ENCODE data around the gene TMEM272.

The TMEM272 gene

GRCh38 chr13:51861723-51862300, 16.8 kb upstream of the TMEM272 start, which contains the start of gene CCDC70:
Gene CCDC70 (plus strand): TSS chr13:51861969. CDS start chr13:51865412, 3,443 bp downstream.
- no peaks in the 10 kb centered on the region for H3K36me3 ChIP-seq (ENCODE audit: insufficient read depth, low read length)
- DNase-seq (ENCODE audit: low read depth, low spot score), result no peak
- H3K4me3 ChIP-seq, result no peak within 1 kb of the TSS
- H3K9me3 ChIP-seq (ENCODE audit: low read depth, low read length), result no peaks in the 10 kb centered on the region
- no peak within 1 kb of the TSS for H3K27ac ChIP-seq
- no peak for TF ChIP-seq EZH2 (IDR thresholded peaks at IDR 0.05)
- TF ChIP-seq POLR2AphosphoS5 (IDR thresholded peaks at IDR 0.05; ENCODE audit: borderline replicate concordance, low read depth, low read length), result no peak
- TF ChIP-seq FOXP2 (optimal IDR thresholded peaks at IDR 0.05; ENCODE audit: control extremely low read depth, extremely low read length, insufficient read depth), result no peak
- no peak within 1 kb of the TSS for H3K9ac ChIP-seq (ENCODE audit: insufficient read length)

GRCh38 chr13:51858433-51859247, 13.7 kb upstream of the TMEM272 start:
- no peak overlapping the region for H3K4me3 ChIP-seq
- H3K36me3 ChIP-seq (ENCODE audit: insufficient read depth, low read length), result no peaks in the 10 kb centered on the region
- no peaks in the 10 kb centered on the region for H3K9me3 ChIP-seq (ENCODE audit: low read depth, low read length)
- no peak overlapping the region for H3K9ac ChIP-seq (ENCODE audit: insufficient read length)
- TF ChIP-seq POLR2AphosphoS5 (IDR thresholded peaks at IDR 0.05; ENCODE audit: borderline replicate concordance, low read depth, low read length) (no peak), EZH2 (IDR thresholded peaks at IDR 0.05) (no peak), FOXP2 (optimal IDR thresholded peaks at IDR 0.05; ENCODE audit: control extremely low read depth, extremely low read length, insufficient read depth) (no peak)
- H3K27ac ChIP-seq, result no peak overlapping the region
- no peak for DNase-seq (ENCODE audit: low read depth, low spot score)

- DNase-seq (ENCODE audit: low read depth, low spot score), result no peak
- no peaks in the 10 kb centered on the region for H3K9me3 ChIP-seq (ENCODE audit: low read depth, low read length)
These were observed 12.0 kb upstream of the TMEM272 start for GRCh38 chr13:51856998-51857397.

GRCh38 chr13:51856027-51856736, 11.2 kb upstream of the TMEM272 start:
- TF ChIP-seq POLR2AphosphoS5 (IDR thresholded peaks at IDR 0.05; ENCODE audit: borderline replicate concordance, low read depth, low read length), result no peak
- no peak for TF ChIP-seq EZH2 (IDR thresholded peaks at IDR 0.05)
- Histone ChIP-seq H3K9ac (ENCODE audit: insufficient read length) (no peak overlapping the region), H3K27ac (no peak overlapping the region), H3K9me3 (ENCODE audit: low read depth, low read length) (no peaks in the 10 kb centered on the region), H3K4me3 (no peak overlapping the region), H3K36me3 (ENCODE audit: insufficient read depth, low read length) (no peaks in the 10 kb centered on the region)
- DNase-seq (ENCODE audit: low read depth, low spot score), result no peak

More at GRCh38 chr13:51856998-51857397, 12.0 kb upstream of the TMEM272 start:
- Histone ChIP-seq H3K27ac (no peak overlapping the region), H3K36me3 (ENCODE audit: insufficient read depth, low read length) (no peaks in the 10 kb centered on the region), H3K9ac (ENCODE audit: insufficient read length) (no peak overlapping the region), H3K4me3 (no peak overlapping the region)
- TF ChIP-seq FOXP2 (optimal IDR thresholded peaks at IDR 0.05; ENCODE audit: control extremely low read depth, extremely low read length, insufficient read depth) (no peak), POLR2AphosphoS5 (IDR thresholded peaks at IDR 0.05; ENCODE audit: borderline replicate concordance, low read depth, low read length) (no peak), EZH2 (IDR thresholded peaks at IDR 0.05) (no peak)

- no peak for DNase-seq (ENCODE audit: low read depth, low spot score)
- Histone ChIP-seq H3K4me3 (no peak overlapping the region), H3K36me3 (ENCODE audit: insufficient read depth, low read length) (no peaks in the 10 kb centered on the region), H3K9ac (ENCODE audit: insufficient read length) (no peak overlapping the region), H3K27ac (no peak overlapping the region), H3K9me3 (ENCODE audit: low read depth, low read length) (no peaks in the 10 kb centered on the region)
- no peak for TF ChIP-seq FOXP2 (optimal IDR thresholded peaks at IDR 0.05; ENCODE audit: control extremely low read depth, extremely low read length, insufficient read depth)
- no peak for TF ChIP-seq EZH2 (IDR thresholded peaks at IDR 0.05)
- TF ChIP-seq POLR2AphosphoS5 (IDR thresholded peaks at IDR 0.05; ENCODE audit: borderline replicate concordance, low read depth, low read length), result no peak
These were observed 4.4 kb upstream of the TMEM272 start for GRCh38 chr13:51849145-51850101.

- Histone ChIP-seq H3K9ac (ENCODE audit: insufficient read length) (no peak overlapping the region), H3K36me3 (ENCODE audit: insufficient read depth, low read length) (no peaks in the 10 kb centered on the region), H3K27ac (no peak overlapping the region), H3K4me3 (no peak overlapping the region), H3K9me3 (ENCODE audit: low read depth, low read length) (no peaks in the 10 kb centered on the region)
- no peak for DNase-seq (ENCODE audit: low read depth, low spot score)
- TF ChIP-seq POLR2AphosphoS5 (IDR thresholded peaks at IDR 0.05; ENCODE audit: borderline replicate concordance, low read depth, low read length) (no peak), EZH2 (IDR thresholded peaks at IDR 0.05) (no peak), FOXP2 (optimal IDR thresholded peaks at IDR 0.05; ENCODE audit: control extremely low read depth, extremely low read length, insufficient read depth) (no peak)
These were observed 3.7 kb upstream of the TMEM272 start for GRCh38 chr13:51848674-51849073.

- no peak for DNase-seq (ENCODE audit: low read depth, low spot score)
- Histone ChIP-seq H3K4me3 (no peak overlapping the region), H3K27ac (no peak overlapping the region), H3K9ac (ENCODE audit: insufficient read length) (no peak overlapping the region), H3K36me3 (ENCODE audit: insufficient read depth, low read length) (no peaks in the 10 kb centered on the region), H3K9me3 (ENCODE audit: low read depth, low read length) (no peaks in the 10 kb centered on the region)
- TF ChIP-seq POLR2AphosphoS5 (IDR thresholded peaks at IDR 0.05; ENCODE audit: borderline replicate concordance, low read depth, low read length) (no peak), EZH2 (IDR thresholded peaks at IDR 0.05) (no peak), FOXP2 (optimal IDR thresholded peaks at IDR 0.05; ENCODE audit: control extremely low read depth, extremely low read length, insufficient read depth) (no peak)
These were observed 1.8 kb upstream of the TMEM272 start for GRCh38 chr13:51846756-51847155.

Data from SK-N-MC (cell line).